Superior temporal gyrus (tissue), 1 donor: Measurements from ENCODE around the gene GRHL3.

Source experiments
- DNase-seq: peaks from one replicate; pipeline ENCODE4 v3.0.0-alpha.2; 2016; ENCODE audit errors: extremely low spot score

GRHL3 gene

GRCh38 chr1:24317956-24318614 lies 1.1 kb upstream of the GRHL3 start:
- no peak for DNase-seq

- DNase-seq = no peak
Measured at GRCh38 chr1:24318615-24319311, 394 bp upstream of the GRHL3 start.

- no peak for DNase-seq
Measured at GRCh38 chr1:24319962-24320361, 805 bp downstream of the GRHL3 start.

GRCh38 chr1:24321126-24321525 lies 2.0 kb downstream of the GRHL3 start:
- DNase-seq = no peak

- no peak for DNase-seq
Measured at GRCh38 chr1:24321697-24322469, 2.7 kb downstream of the GRHL3 start.

GRCh38 chr1:24322470-24323177 lies 3.5 kb downstream of the GRHL3 start:
- DNase-seq = no peak

- no peak for DNase-seq
Measured at GRCh38 chr1:24323281-24323680, 4.1 kb downstream of the GRHL3 start.

GRCh38 chr1:24324903-24325302 lies 5.7 kb downstream of the GRHL3 start:
- DNase-seq = no peak

- no peak for DNase-seq
Measured at GRCh38 chr1:24325587-24326449, 6.7 kb downstream of the GRHL3 start.

GRCh38 chr1:24327486-24327885 lies 8.3 kb downstream of the GRHL3 start:
- DNase-seq = no peak

- DNase-seq = no peak
Measured at GRCh38 chr1:24327891-24328290, 8.7 kb downstream of the GRHL3 start.

GRCh38 chr1:24329331-24329730 lies 10.2 kb downstream of the GRHL3 start:
- no peak for DNase-seq

GRCh38 chr1:24329797-24330543 lies 10.8 kb downstream of the GRHL3 start:
- no peak for DNase-seq

GRCh38 chr1:24331961-24332673 lies 13.0 kb downstream of the GRHL3 start:
- DNase-seq = no peak

GRCh38 chr1:24336075-24336474 lies 16.9 kb downstream of the GRHL3 start:
- no peak for DNase-seq

GRCh38 chr1:24337455-24337854 lies 18.3 kb downstream of the GRHL3 start:
- DNase-seq = no peak

- no peak for DNase-seq
Measured at GRCh38 chr1:24338447-24338846, 19.3 kb downstream of the GRHL3 start.

GRCh38 chr1:24339996-24340395 lies 20.8 kb downstream of the GRHL3 start:
- no peak for DNase-seq

GRCh38 chr1:24340770-24341169 lies 21.6 kb downstream of the GRHL3 start:
- DNase-seq = no peak

GRCh38 chr1:24341260-24341659 lies 22.1 kb downstream of the GRHL3 start:
- no peak for DNase-seq
